Prostate gland (tissue), 2 donors: Measurements from ENCODE around the gene MYDGF.

ENCODE experiments used
- CTCF ChIP-seq, 4 experiments: fragments of 200-600 bp in 2 of 4; fragments of 450-650 bp in 2 of 4; sonication (generic) in 2 of 4; IDR thresholded peaks; 1 replicate in 3 of 4; 2 replicates in 1 of 4; pipeline ENCODE4 v1.5.1; 2016 to 2019; ENCODE audit warnings: antibody characterized with exemption in 4 of 4, mild to moderate bottlenecking in 2 of 4, moderate library complexity in 2 of 4
- POLR2A ChIP-seq: fragments of 450-650 bp; IDR thresholded peaks from one replicate; pipeline ENCODE4 v1.6.1; 2016; ENCODE audit warnings: antibody characterized with exemption, mild to moderate bottlenecking

GRCh38 chr19:4624301-4624700, 45.8 kb downstream of the MYDGF start:
- TF ChIP-seq CTCF (IDR thresholded peaks at IDR 0.05) (no peak), POLR2A (no peak)
